HG03575 (cell line): ENCODE data around the gene BAG1.

Source experiments
- ATAC-seq: cut with Tn5 transposase; IDR thresholded peaks from one replicate; pipeline ENCODE4 v1.9.1; 2021; ENCODE audit not compliant: unreplicated experiment, insufficient number of reproducible peaks, low FRiP score; ENCODE audit errors: extremely low read depth

Gene BAG1

GRCh38 chr9:33249087-33249658 lies 15.3 kb downstream of the BAG1 start:
- ATAC-seq, result no peak

- ATAC-seq, result no peak
Observed at GRCh38 chr9:33248606-33249005, 15.9 kb downstream of the BAG1 start.

GRCh38 chr9:33246269-33246860 lies 18.1 kb downstream of the BAG1 start:
- no peak for ATAC-seq

- no peak for ATAC-seq
Observed at GRCh38 chr9:33245341-33245740, 19.2 kb downstream of the BAG1 start.

GRCh38 chr9:33244137-33244784 lies 20.2 kb downstream of the BAG1 start:
- ATAC-seq, result no peak

- ATAC-seq, result no peak
Observed at GRCh38 chr9:33242609-33243134, 21.8 kb downstream of the BAG1 start.

- no peak for ATAC-seq
Observed at GRCh38 chr9:33241298-33241697, 23.2 kb downstream of the BAG1 start.

GRCh38 chr9:33239921-33240320 lies 24.6 kb downstream of the BAG1 start, which contains the start of gene SPINK4:
SPINK4 (plus strand) TSS chr9:33240167; CDS start chr9:33240209, 42 bp downstream.
- ATAC-seq, result no peak

- ATAC-seq, result no peak
Observed at GRCh38 chr9:33236571-33236970, 27.9 kb downstream of the BAG1 start.

GRCh38 chr9:33234511-33235467 lies 29.7 kb downstream of the BAG1 start:
- no peak for ATAC-seq

- no peak for ATAC-seq
Observed at GRCh38 chr9:33233626-33234342, 30.7 kb downstream of the BAG1 start.

- no peak for ATAC-seq
Observed at GRCh38 chr9:33232815-33233214, 31.7 kb downstream of the BAG1 start.

GRCh38 chr9:33231623-33231942 lies 32.9 kb downstream of the BAG1 start:
- ATAC-seq, result no peak

GRCh38 chr9:33230756-33231622 lies 33.5 kb downstream of the BAG1 start:
- no peak for ATAC-seq

GRCh38 chr9:33229359-33230114 lies 35.0 kb downstream of the BAG1 start:
- ATAC-seq, result no peak

GRCh38 chr9:33228606-33229005 lies 35.9 kb downstream of the BAG1 start:
- no peak for ATAC-seq

GRCh38 chr9:33227741-33228140 lies 36.8 kb downstream of the BAG1 start:
- no peak for ATAC-seq
